ENCODE measurements around the gene TBC1D22A. TPM values are rescaled to one million over a fixed set of nuclear protein-coding genes. Genes with fewer than 3 reads are reported as not detected.

TBC1D22A gene
- total RNA-seq, 1 donor from 2014 or later = 34.1 TPM

- intact Hi-C loops (cut with DNase I) = no loop called here
- ATAC-seq = no peak
- Histone ChIP-seq H3K27me3 (ENCODE audit: low read depth) (no peaks in the 10 kb centered on the region), H3K4me3 (no peak overlapping the region), H3K36me3 (no peaks in the 10 kb centered on the region), H3K4me1 (peaks cover 55% of the 10 kb centered on the region), H3K9me3 (no peaks in the 10 kb centered on the region), H3K27ac (peak overlapping the region; percentile 81)
- no peak for DNase-seq
- TF ChIP-seq CTCF (IDR thresholded peaks at IDR 0.05) = no peak
These were observed 14.6 kb downstream of the TBC1D22A start for GRCh38 chr22:46776876-46777608.

- DNase-seq = peak; percentile 70
- intact Hi-C loops (cut with DNase I) = no loop called here
- Histone ChIP-seq H3K4me1 (peaks cover 55% of the 10 kb centered on the region), H3K27ac (no peak overlapping the region), H3K36me3 (no peaks in the 10 kb centered on the region), H3K9me3 (no peaks in the 10 kb centered on the region), H3K4me3 (no peak overlapping the region), H3K27me3 (ENCODE audit: low read depth) (no peaks in the 10 kb centered on the region)
- ATAC-seq = no peak
- no peak for TF ChIP-seq CTCF (IDR thresholded peaks at IDR 0.05)
These were observed 15.1 kb downstream of the TBC1D22A start for GRCh38 chr22:46777609-46777970.

- Histone ChIP-seq H3K27ac (no peak overlapping the region), H3K9me3 (no peaks in the 10 kb centered on the region), H3K27me3 (ENCODE audit: low read depth) (no peaks in the 10 kb centered on the region), H3K36me3 (no peaks in the 10 kb centered on the region), H3K4me3 (no peak overlapping the region), H3K4me1 (peaks cover 45% of the 10 kb centered on the region)
- DNase-seq = no peak
- intact Hi-C loops (cut with DNase I) = no loop called here
- TF ChIP-seq CTCF (IDR thresholded peaks at IDR 0.05) = no peak
- ATAC-seq = no peak
These were observed 16.6 kb downstream of the TBC1D22A start for GRCh38 chr22:46779023-46779422.

GRCh38 chr22:46779651-46780050 lies 17.2 kb downstream of the TBC1D22A start:
- TF ChIP-seq CTCF (IDR thresholded peaks at IDR 0.05) = no peak
- ATAC-seq (no peak), DNase-seq (no peak)
- intact Hi-C loops (cut with DNase I) = no loop called here
- no peaks in the 10 kb centered on the region for H3K27me3 ChIP-seq (ENCODE audit: low read depth)
- H3K27ac ChIP-seq = no peak overlapping the region
- H3K9me3 ChIP-seq = no peaks in the 10 kb centered on the region
- H3K4me1 ChIP-seq = peaks cover 40% of the 10 kb centered on the region
- no peak overlapping the region for H3K4me3 ChIP-seq
- no peaks in the 10 kb centered on the region for H3K36me3 ChIP-seq

GRCh38 chr22:46780453-46780852 lies 18.0 kb downstream of the TBC1D22A start:
- intact Hi-C loops (cut with DNase I) = no loop called here
- ATAC-seq (no peak), DNase-seq (no peak)
- no peaks in the 10 kb centered on the region for H3K27me3 ChIP-seq (ENCODE audit: low read depth)
- no peaks in the 10 kb centered on the region for H3K9me3 ChIP-seq
- H3K4me1 ChIP-seq = peaks cover 32% of the 10 kb centered on the region
- no peak overlapping the region for H3K4me3 ChIP-seq
- H3K27ac ChIP-seq = no peak overlapping the region
- no peaks in the 10 kb centered on the region for H3K36me3 ChIP-seq
- no peak for TF ChIP-seq CTCF (IDR thresholded peaks at IDR 0.05)

All from lower lobe of right lung (tissue), 2 donors.